ENCODE results near the gene APOBEC3B. TPM values are rescaled to one million over a fixed set of nuclear protein-coding genes. Genes with fewer than 3 reads are reported as not detected.

Gene APOBEC3B
- total and polyA plus RNA-seq, 2 of the 8 experiments (the other 6 are each of a cell fraction or from before 2014, with no cell fraction given), result 14.2 to 74.9 TPM

- 93% methylated on average over 11 of the region's 13 CpGs; no CpG with 5 or more reads in 1 of the 2 experiments for WGBS, 2 experiments (ENCODE audit: extremely low coverage in 1 of 2, insufficient coverage in 1 of 2, insufficient read length in 1 of 2, insufficient replicate concordance in 2 of 2, low coverage in 1 of 2, low lambda C conversion rate in 2 of 2, missing lambda C conversion rate in 1 of 2)
- CTCF ChIA-PET (ENCODE audit: partially characterized antibody), result interaction anchor here (0.6 to 2.3 kb wide), 11 partner anchors 9 to 97 kb away, joined by 3 to 9 read pairs (median 3); no protein-coding TSS in a partner anchor
- H2BK5ac ChIP-seq (ENCODE audit: low read depth, low read length), result no peak overlapping the region
- TF ChIP-seq CTBP2 (IDR thresholded peaks at IDR 0.05; ENCODE audit: borderline replicate concordance, insufficient read depth, insufficient read length, low read length) (no peak), RFX5 (IDR thresholded peaks at IDR 0.05; ENCODE audit: borderline replicate concordance, low read depth, low read length) (no peak), TAF7 (optimal IDR thresholded peaks at IDR 0.05; ENCODE audit: borderline replicate concordance, low read depth, low read length) (no peak), RBBP5 (IDR thresholded peaks at IDR 0.05; ENCODE audit: borderline replicate concordance, low read depth, low read length) (no peak), RNF2 (IDR thresholded peaks at IDR 0.05; ENCODE audit: borderline replicate concordance, low read depth, low read length, missing control alignments, poor library complexity, severe bottlenecking) (no peak), KDM5A (IDR thresholded peaks at IDR 0.05; ENCODE audit: low read length) (no peak), SP1 (IDR thresholded peaks at IDR 0.05; ENCODE audit: low read depth, low read length) (no peak), BRCA1 (IDR thresholded peaks at IDR 0.05; ENCODE audit: low read depth, low read length) (no peak), EZH2 (IDR thresholded peaks at IDR 0.05; ENCODE audit: low read depth, low read length, severe bottlenecking) (no peak), NANOG (IDR thresholded peaks at IDR 0.05; ENCODE audit: insufficient read depth, low read depth, low read length, poor library complexity, severe bottlenecking) (no peak), POLR2A (IDR thresholded peaks at IDR 0.05; ENCODE audit: control extremely low read depth in 1 of 2, low read depth in 2 of 2, low read length in 2 of 2) (no peak), SP2 (IDR thresholded peaks at IDR 0.05; ENCODE audit: low read length) (no peak)
Measured at GRCh38 chr22:38950527-38951295, 31.4 kb upstream of the APOBEC3B start.

More at GRCh38 chr22:38950527-38951295, 31.4 kb upstream of the APOBEC3B start:
- H3K14ac ChIP-seq (ENCODE audit: insufficient read length), result no peak overlapping the region
- FAIRE-seq, result no peak
- no peak overlapping the region for H2BK20ac ChIP-seq (ENCODE audit: low read length)
- no peak overlapping the region for H3K23ac ChIP-seq (ENCODE audit: insufficient read length)
- H3K18ac ChIP-seq (ENCODE audit: extremely low read depth, low read length), result no peak overlapping the region
- no peak overlapping the region for H4K5ac ChIP-seq (ENCODE audit: insufficient read length, low read depth, low read length)
- H3K36me3 ChIP-seq (ENCODE audit: control insufficient read depth in 2 of 4, insufficient read depth in 4 of 4, low read length in 3 of 4), result no peaks in the 10 kb centered on the region
- 0 out of 2 replicates have a peak overlapping the region, but pooled peaks have one; percentile 65 for H4K8ac ChIP-seq (ENCODE audit: extremely low read depth, insufficient read depth, low read length)
- no peak overlapping the region for H3K4ac ChIP-seq (replicated peaks; ENCODE audit: insufficient read length, low read depth, low read length)
- H2AFZ ChIP-seq (ENCODE audit: low read length), result no peak overlapping the region
- H3K27ac ChIP-seq (ENCODE audit: low read depth, low read length), result no peak overlapping the region
- POLR2A ChIA-PET (ENCODE audit: partially characterized antibody), result interaction anchor here (0.9 to 1.1 kb wide), 2 partner anchors 87 to 370 kb away, joined by 3 read pairs; no protein-coding TSS in a partner anchor
- no peaks in the 10 kb centered on the region for H3K9me3 ChIP-seq (ENCODE audit: insufficient read depth in 2 of 2, low read depth in 1 of 2, low read length in 1 of 2)
- peaks cover 0 to 3% (median 0%) of the 10 kb centered on the region in 4 experiments; a peak in 3 of 7 replicates for H3K4me1 ChIP-seq (replicated peaks in 1 of 4; ENCODE audit: control insufficient read depth in 3 of 4, insufficient read depth in 4 of 4, low read length in 3 of 4)
- no peak overlapping the region for H3K56ac ChIP-seq (replicated peaks; ENCODE audit: insufficient read length, low read depth, low read length)
- H3K9ac ChIP-seq (replicated peaks in 1 of 4; ENCODE audit: extremely low read depth in 1 of 4, low read depth in 3 of 4, low read length in 3 of 4), result no peak overlapping the region
- no peak overlapping the region for H3K4me2 ChIP-seq (ENCODE audit: insufficient read depth in 1 of 2, low read depth in 2 of 2, low read length in 2 of 2)
- no peaks in the 10 kb centered on the region for H4K20me1 ChIP-seq (replicated peaks in 1 of 2; ENCODE audit: control insufficient read depth in 1 of 2, insufficient read depth in 2 of 2, low read length in 2 of 2)
- H3K79me2 ChIP-seq (ENCODE audit: control insufficient read depth in 1 of 2, insufficient read depth in 2 of 2, low read length in 2 of 2), result no peaks in the 10 kb centered on the region
- H3K4me3 ChIP-seq (ENCODE audit: extremely low read depth in 1 of 4, insufficient read depth in 2 of 4, low read depth in 3 of 4, low read length in 4 of 4), result no peak overlapping the region
- H3K27me3 ChIP-seq (replicated peaks in 1 of 4; ENCODE audit: control insufficient read depth in 3 of 4, extremely low read depth in 1 of 4, insufficient read depth in 3 of 4, low read length in 3 of 4), result peaks cover 0 to 3% (median 0%) of the 10 kb centered on the region in 4 experiments; a peak in 1 of 7 replicates
- H3K79me1 ChIP-seq (ENCODE audit: low read depth, low read length), result no peaks in the 10 kb centered on the region
- no peak overlapping the region for H2BK15ac ChIP-seq (ENCODE audit: low read length)
- no peak overlapping the region for H2AK5ac ChIP-seq (ENCODE audit: low read depth, low read length)
- no peaks in the 10 kb centered on the region for H3K23me2 ChIP-seq (ENCODE audit: low read depth, low read length)
- no peak overlapping the region for H2BK120ac ChIP-seq (replicated peaks; ENCODE audit: low read depth, low read length)
- H4K91ac ChIP-seq (replicated peaks; ENCODE audit: insufficient read length, low read length), result no peak overlapping the region
- H2BK12ac ChIP-seq (ENCODE audit: low read depth, low read length), result no peak overlapping the region
- no peak for DNase-seq (ENCODE audit: low read depth in 1 of 2, low spot score in 2 of 2)
